WERI-Rb-1 (cell line): ENCODE measurements around the gene UIMC1.

ENCODE experiments used
- DNase-seq: peaks from one replicate; pipeline ENCODE4 v3.0.0-alpha.2; 2020
- H3K27ac ChIP-seq: fragments of 250-450 bp; sonication (Bioruptor Pico); 2 replicates; pipeline ENCODE4 v1.5.1; 2020; ENCODE audit warnings: mild to moderate bottlenecking, moderate library complexity
- H3K27me3 ChIP-seq: fragments of 250-450 bp; sonication (Bioruptor Pico); 2 replicates; pipeline ENCODE4 v1.5.1; 2021; ENCODE audit warnings: mild to moderate bottlenecking, low read depth, moderate library complexity; ENCODE audit not compliant: insufficient read depth, severe bottlenecking
- H3K36me3 ChIP-seq: fragments of 250-450 bp; sonication (Bioruptor Pico); 2 replicates; pipeline ENCODE4 v1.5.1; 2020; ENCODE audit warnings: mild to moderate bottlenecking, moderate library complexity
- H3K4me3 ChIP-seq: 2 replicates; pipeline ENCODE4 v1.5.1; 2011; ENCODE audit warnings: low read depth, mild to moderate bottlenecking, control low read depth, low read length
- H3K9me3 ChIP-seq: fragments of 250-450 bp; sonication (Bioruptor Pico); 2 replicates; pipeline ENCODE4 v1.5.1; 2021; ENCODE audit warnings: mild to moderate bottlenecking, moderate library complexity; ENCODE audit not compliant: severe bottlenecking
- CTCF ChIP-seq: IDR thresholded peaks from 2 replicates; pipeline ENCODE4 v1.5.1; 2011; ENCODE audit warnings: low read depth, mild to moderate bottlenecking, control low read depth, inconsistent platforms, low read length

Gene UIMC1

GRCh38 chr5:176918613-176919012, 88.0 kb downstream of the UIMC1 start:
- no peaks in the 10 kb centered on the region for H3K9me3 ChIP-seq
- H3K27me3 ChIP-seq: no peaks in the 10 kb centered on the region
- H3K36me3 ChIP-seq: no peaks in the 10 kb centered on the region
- DNase-seq: no peak
- no peak overlapping the region for H3K4me3 ChIP-seq
- no peak overlapping the region for H3K27ac ChIP-seq
- no peak for TF ChIP-seq CTCF

GRCh38 chr5:176916337-176916736, 90.2 kb downstream of the UIMC1 start:
- H3K27ac ChIP-seq: no peak overlapping the region
- no peak overlapping the region for H3K4me3 ChIP-seq
- no peaks in the 10 kb centered on the region for H3K9me3 ChIP-seq
- no peak for TF ChIP-seq CTCF
- H3K36me3 ChIP-seq: no peaks in the 10 kb centered on the region
- H3K27me3 ChIP-seq: no peaks in the 10 kb centered on the region
- DNase-seq: no peak

GRCh38 chr5:176915906-176916305, 90.7 kb downstream of the UIMC1 start:
- no peaks in the 10 kb centered on the region for H3K27me3 ChIP-seq
- no peak for TF ChIP-seq CTCF
- DNase-seq: no peak
- no peaks in the 10 kb centered on the region for H3K9me3 ChIP-seq
- no peak overlapping the region for H3K27ac ChIP-seq
- H3K36me3 ChIP-seq: no peaks in the 10 kb centered on the region
- H3K4me3 ChIP-seq: no peak overlapping the region

GRCh38 chr5:176912115-176912514, 94.5 kb downstream of the UIMC1 start:
- Histone ChIP-seq H3K4me3 (no peak overlapping the region), H3K27me3 (no peaks in the 10 kb centered on the region), H3K9me3 (no peaks in the 10 kb centered on the region), H3K27ac (no peak overlapping the region), H3K36me3 (peaks cover 4% of the 10 kb centered on the region)
- TF ChIP-seq CTCF: no peak
- DNase-seq: no peak

GRCh38 chr5:176908675-176909368, 97.8 kb downstream of the UIMC1 start:
- Histone ChIP-seq H3K36me3 (peaks cover 8% of the 10 kb centered on the region), H3K4me3 (no peak overlapping the region), H3K27ac (no peak overlapping the region), H3K9me3 (no peaks in the 10 kb centered on the region), H3K27me3 (no peaks in the 10 kb centered on the region)
- DNase-seq: no peak
- no peak for TF ChIP-seq CTCF

GRCh38 chr5:176906796-176907195, 99.8 kb downstream of the UIMC1 start:
- no peak overlapping the region for H3K27ac ChIP-seq
- H3K27me3 ChIP-seq: no peaks in the 10 kb centered on the region
- DNase-seq: no peak
- TF ChIP-seq CTCF: no peak
- H3K36me3 ChIP-seq: peaks cover 8% of the 10 kb centered on the region
- H3K4me3 ChIP-seq: no peak overlapping the region
- H3K9me3 ChIP-seq: no peaks in the 10 kb centered on the region
